OCI-LY1 (cell line): Measurements from ENCODE around the gene ADGRG1.

Experiments
- EZH2 ChIP-seq: fragments of 200-600 bp; sonication (generic), shearing (Covaris generic); IDR thresholded peaks from 2 replicates; pipeline ENCODE4 v1.8.0; 2017; ENCODE audit warnings: borderline replicate concordance, mixed run types, mild to moderate bottlenecking, antibody characterized with exemption, low read length, moderate library complexity, mixed read lengths
- TF ChIP-seq, protein P1 (sequence below): fragments of 200-600 bp; sonication (generic), shearing (Covaris generic); IDR thresholded peaks from 2 replicates; pipeline ENCODE4 v1.5.1; 2017; ENCODE audit warnings: mild to moderate bottlenecking, antibody characterized with exemption, low read length, moderate library complexity, mixed read lengths

DNA sequence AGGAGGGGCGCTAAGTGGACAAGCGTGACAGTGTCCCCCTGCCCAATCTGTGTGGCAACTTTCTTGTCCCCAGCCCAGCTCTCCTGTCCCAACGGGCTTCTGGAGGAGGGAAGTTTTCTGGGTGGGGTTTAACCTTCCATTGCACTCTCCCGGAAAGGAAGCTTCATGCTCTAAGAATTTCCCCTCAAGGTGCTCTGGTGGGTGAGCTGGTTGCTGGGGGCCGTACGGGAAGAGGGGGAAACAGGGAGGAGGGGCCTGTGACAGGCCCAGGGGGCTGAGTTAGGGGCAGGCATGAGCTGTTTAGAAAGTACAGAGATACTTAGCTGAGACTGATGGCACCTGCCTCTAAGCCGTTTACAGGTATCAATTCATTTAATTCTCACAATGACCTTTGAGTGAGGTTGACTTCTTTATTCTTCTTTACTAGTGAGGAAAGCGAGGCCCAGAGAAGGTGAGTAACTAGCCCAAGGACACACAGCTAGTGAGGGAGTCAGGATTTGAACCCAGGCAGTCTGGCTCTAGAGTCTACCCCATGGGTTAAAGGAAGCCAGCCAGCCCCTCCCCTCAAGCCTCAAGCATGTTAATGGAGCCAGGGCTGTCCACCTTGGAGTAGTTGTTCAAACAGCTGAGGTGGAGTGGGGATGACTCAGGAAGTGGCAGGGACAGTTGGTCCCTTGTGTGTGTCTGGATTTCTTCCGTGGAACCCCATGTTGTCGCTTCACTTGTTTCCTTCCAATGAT, 18.9 kb downstream of the ADGRG1 start:
- TF ChIP-seq, protein P1, sequence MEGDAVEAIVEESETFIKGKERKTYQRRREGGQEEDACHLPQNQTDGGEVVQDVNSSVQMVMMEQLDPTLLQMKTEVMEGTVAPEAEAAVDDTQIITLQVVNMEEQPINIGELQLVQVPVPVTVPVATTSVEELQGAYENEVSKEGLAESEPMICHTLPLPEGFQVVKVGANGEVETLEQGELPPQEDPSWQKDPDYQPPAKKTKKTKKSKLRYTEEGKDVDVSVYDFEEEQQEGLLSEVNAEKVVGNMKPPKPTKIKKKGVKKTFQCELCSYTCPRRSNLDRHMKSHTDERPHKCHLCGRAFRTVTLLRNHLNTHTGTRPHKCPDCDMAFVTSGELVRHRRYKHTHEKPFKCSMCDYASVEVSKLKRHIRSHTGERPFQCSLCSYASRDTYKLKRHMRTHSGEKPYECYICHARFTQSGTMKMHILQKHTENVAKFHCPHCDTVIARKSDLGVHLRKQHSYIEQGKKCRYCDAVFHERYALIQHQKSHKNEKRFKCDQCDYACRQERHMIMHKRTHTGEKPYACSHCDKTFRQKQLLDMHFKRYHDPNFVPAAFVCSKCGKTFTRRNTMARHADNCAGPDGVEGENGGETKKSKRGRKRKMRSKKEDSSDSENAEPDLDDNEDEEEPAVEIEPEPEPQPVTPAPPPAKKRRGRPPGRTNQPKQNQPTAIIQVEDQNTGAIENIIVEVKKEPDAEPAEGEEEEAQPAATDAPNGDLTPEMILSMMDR = no peak
- no peak for TF ChIP-seq EZH2
